ENCODE results near the gene GAS2.
A peak's percentile ranks its signal among the peaks of the same experiment; 100 is the strongest.

The GAS2 gene

GRCh38 chr11:22778642-22779041 is 112.2 kb downstream of the GAS2 start:
- DNase-seq (ENCODE audit: low spot score) = no peak
- in situ Hi-C loops (cut with MboI; ENCODE audit: low sequenced_read_pairs, unreplicated experiment) = no loop called here
- no peak for TF ChIP-seq CTCF (IDR thresholded peaks at IDR 0.05; ENCODE audit: borderline replicate concordance, control extremely low read depth, extremely low read depth, insufficient read depth, missing control alignments)

GRCh38 chr11:22779850-22780249 is 113.4 kb downstream of the GAS2 start:
- in situ Hi-C loops (cut with MboI; ENCODE audit: low sequenced_read_pairs, unreplicated experiment) = loop anchor here (10.0 kb wide), 1 partner anchor 105 kb away; no protein-coding TSS in a partner anchor
- no peak for DNase-seq (ENCODE audit: low spot score)
- TF ChIP-seq CTCF (IDR thresholded peaks at IDR 0.05; ENCODE audit: borderline replicate concordance, control extremely low read depth, extremely low read depth, insufficient read depth, missing control alignments) = no peak

- DNase-seq (ENCODE audit: low spot score) = peak; percentile 28
- in situ Hi-C loops (cut with MboI; ENCODE audit: low sequenced_read_pairs, unreplicated experiment) = loop anchor here (10.0 kb wide), 1 partner anchor 106 kb away; no protein-coding TSS in a partner anchor
- TF ChIP-seq CTCF (IDR thresholded peaks at IDR 0.05; ENCODE audit: borderline replicate concordance, control extremely low read depth, extremely low read depth, insufficient read depth, missing control alignments) = no peak
These were observed 114.7 kb downstream of the GAS2 start for GRCh38 chr11:22780952-22781593.

GRCh38 chr11:22785251-22785650 is 118.8 kb downstream of the GAS2 start:
- TF ChIP-seq CTCF (IDR thresholded peaks at IDR 0.05; ENCODE audit: borderline replicate concordance, control extremely low read depth, extremely low read depth, insufficient read depth, missing control alignments) = no peak
- no peak for DNase-seq (ENCODE audit: low spot score)
- in situ Hi-C loops (cut with MboI; ENCODE audit: low sequenced_read_pairs, unreplicated experiment) = loop anchor here (10.0 kb wide), 1 partner anchor 110 kb away; no protein-coding TSS in a partner anchor

- in situ Hi-C loops (cut with MboI; ENCODE audit: low sequenced_read_pairs, unreplicated experiment) = loop anchor here (10.0 kb wide), 1 partner anchor 112 kb away; no protein-coding TSS in a partner anchor
- peak; percentile 40 for DNase-seq (ENCODE audit: low spot score)
- no peak for TF ChIP-seq CTCF (IDR thresholded peaks at IDR 0.05; ENCODE audit: borderline replicate concordance, control extremely low read depth, extremely low read depth, insufficient read depth, missing control alignments)
These were observed 120.1 kb downstream of the GAS2 start for GRCh38 chr11:22786475-22786874.

- in situ Hi-C loops (cut with MboI; ENCODE audit: low sequenced_read_pairs, unreplicated experiment) = loop anchor here (10.0 kb wide), 1 partner anchor 112 kb away; no protein-coding TSS in a partner anchor
- no peak for DNase-seq (ENCODE audit: low spot score)
These were observed 120.6 kb downstream of the GAS2 start for GRCh38 chr11:22787055-22787454.

More at GRCh38 chr11:22787055-22787454, 120.6 kb downstream of the GAS2 start:
- TF ChIP-seq CTCF (IDR thresholded peaks at IDR 0.05; ENCODE audit: borderline replicate concordance, control extremely low read depth, extremely low read depth, insufficient read depth, missing control alignments) = no peak
